Measurements from ENCODE around the gene TAL2.

The TAL2 gene

DNA sequence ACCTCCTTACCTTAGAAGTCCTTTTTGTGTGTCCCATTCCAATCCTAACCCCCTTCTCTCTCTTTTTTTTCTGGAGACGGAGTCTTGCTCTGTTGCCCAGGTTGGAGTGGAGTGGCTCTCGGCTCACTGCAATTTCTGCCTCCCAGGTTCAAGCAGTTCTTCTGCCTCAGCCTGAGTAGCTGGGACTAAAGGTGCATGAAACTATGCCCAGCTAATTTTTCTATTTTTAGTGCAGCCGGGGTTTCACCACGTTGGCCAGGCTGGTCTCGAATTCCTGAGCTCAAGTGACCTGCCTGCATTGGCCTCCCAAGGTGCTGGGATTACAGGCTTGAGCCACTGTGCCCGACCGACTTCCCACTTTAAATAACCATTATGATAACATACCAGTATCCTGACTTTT lies 49.6 kb downstream of the TAL2 start:
- DNase-seq = no peak

DNA sequence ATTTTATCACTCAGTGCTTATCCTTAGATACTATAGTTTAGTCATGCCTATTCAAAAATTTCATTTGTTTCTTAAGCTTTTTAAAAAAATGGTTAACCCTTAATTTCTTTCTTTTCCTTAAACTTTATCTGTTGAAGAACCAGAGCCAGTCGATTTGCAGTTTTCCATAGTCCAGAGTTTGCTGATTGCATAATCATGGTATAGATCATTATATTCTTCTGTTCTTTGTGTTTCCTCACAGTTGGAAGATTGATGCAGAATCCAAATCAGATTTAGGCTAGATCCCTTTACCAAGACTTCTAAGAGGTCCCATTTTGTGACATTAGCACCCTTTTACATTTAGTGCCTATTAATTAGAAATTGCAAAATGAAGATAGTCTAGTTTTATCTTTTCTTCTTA lies 50.0 kb downstream of the TAL2 start:
- DNase-seq = no peak

All from stimulated activated CD4-positive, alpha-beta T cell treated with anti-CD3 and anti-CD28 coated beads, Interleukin-1b, Interleukin-23, amount 100 ng/mL, for 48 hours (primary cell).